Heart left ventricle (tissue), 16 donors: Measurements from ENCODE around the gene C2CD4B. TPM values are rescaled to one million over a fixed set of nuclear protein-coding genes. Genes with fewer than 3 reads are reported as not detected.

Experiments used
- ATAC-seq, 4 donors: fragments of 200-7000 bp; cut with Tn5 transposase; one replicate each; pipeline ENCODE4 v1.9.1; 2020 to 2022; ENCODE audit warnings: moderate library complexity in 4 of 4, mild to moderate bottlenecking in 3 of 4, moderate number of reproducible peaks in 1 of 4
- DNase-seq, 5 donors: peaks; one replicate each; pipeline ENCODE4 v3.0.0-alpha.2; 2020
- H3K27ac ChIP-seq, 12 donors: fragments of 200-600 bp; sonication (generic) in 4 of 12; one replicate each; pipeline versions ENCODE4 v1.5.0 to v1.8.0; 2016 to 2022; ENCODE audit warnings: mild to moderate bottlenecking in 2 of 12
- H3K27me3 ChIP-seq, 9 donors: fragments of 200-600 bp; sonication (generic) in 2 of 9; one replicate each; pipeline versions ENCODE4 v1.5.1 to v1.8.0; 2016 to 2022; ENCODE audit warnings: mild to moderate bottlenecking in 3 of 9
- H3K36me3 ChIP-seq, 9 donors: fragments of 200-600 bp; sonication (generic) in 2 of 9; one replicate each; pipeline versions ENCODE4 v1.5.0 to v1.8.0; 2018 to 2022; ENCODE audit warnings: mild to moderate bottlenecking in 2 of 9
- H3K4me1 ChIP-seq, 12 donors: fragments of 200-600 bp; sonication (generic) in 4 of 12; one replicate each; pipeline versions ENCODE4 v1.5.0 to v1.8.0; 2016 to 2022; ENCODE audit warnings: mild to moderate bottlenecking in 3 of 12
- H3K4me3 ChIP-seq, 12 donors: fragments of 200-600 bp; sonication (generic) in 4 of 12; one replicate each; pipeline versions ENCODE4 v1.5.0 to v1.8.0; 2017 to 2022; ENCODE audit warnings: mild to moderate bottlenecking in 9 of 12, moderate library complexity in 4 of 12
- H3K9me3 ChIP-seq, 12 donors: fragments of 200-600 bp; sonication (generic) in 4 of 12; one replicate each; pipeline versions ENCODE4 v1.5.0 to v1.8.0; 2016 to 2022; ENCODE audit warnings: mild to moderate bottlenecking in 1 of 12
- POLR2A ChIP-seq, 2 donors: fragments of 450-650 bp; IDR thresholded peaks; one replicate each; pipeline ENCODE4 v1.6.1; 2017; ENCODE audit warnings: antibody characterized with exemption in 2 of 2, mild to moderate bottlenecking in 2 of 2, moderate library complexity in 2 of 2
- WGBS, 4 donors: extraction: QIAGEN DNeasy Blood & Tissue Kit in 2 of 4; methylation state at CpG; one replicate each; pipeline versions ENCODE4 v1.1.5 to v1.1.7; 2013 to 2018; 5-methylcytosine and 5-hydroxymethylcytosine counted together
- intact Hi-C, 10 donors: fragments of 100-400 bp; cut with DNase I; formaldehyde crosslinking; loops; one replicate each; pipeline versions ENCODE4 v1.11.1 to v1.14.2; 2022
- polyA plus RNA-seq, 2 donors: library from polyadenylated mRNA; stranded (reverse); fragments of 200-250 nt; gene quantifications; one replicate each; pipeline ENCODE4 v1.2.3, GENCODE V29; 2013
- total RNA-seq, 9 donors: library from RNA; depleted of rRNA in 2 of 9; stranded (reverse); fragments of >200 nt in 2 of 9; fragmentation: NEBNext Ultra II Directional in 3 of 9; extraction: Animal tissue kit (Norgen Biotek cat#: 25700) in 3 of 9; gene quantifications; one replicate each; pipeline versions ENCODE4 v1.1.0 to v1.2.4, GENCODE V29; 2016 to 2023
- TF ChIP-seq, protein P1 (sequence below), 12 donors: fragments of 200-600 bp; sonication (generic) in 4 of 12; IDR thresholded peaks; one replicate each; pipeline versions ENCODE4 v1.5.0 to v1.8.0; 2018 to 2022; ENCODE audit warnings: antibody characterized with exemption in 12 of 12, mild to moderate bottlenecking in 5 of 12
- donor health status: ischemic (EF 13 %, LVEDD 7.1; RV severe dilation, severe dysfunction).
- donor health status: healthy with polysubstance abuse.
- donor health status: DM: no; HTN: yes; CAD: no.
- donor health status: DM: no; HTN: no; CAD: no.
- donor health status: ischemic (EF 25% LVEDD 6.9; RV normal size, moderate dysfunction).
- donor health status: ischemic (EF 25% LVEDD 5.7; RV mildly dilated, moderate dysfunction).
- donor health status: healthy.
- donor health status: DM: yes; HTN: yes; CAD: no.
- donor health status: ischemic (EF 35%, LVEDD 5.7; RV mildly dilated, moderate dysfunction).
- donor health status: nonischemic (EF 11% LVEDD 7.7; RV severe dilation, severe dysfunction).
- donor health status: DM: yes; HTN: yes; CAD: no.
- donor health status: PGD.
- donor health status: ischemic (EF 29% LVEDD 5.4; RV normal size, mild dysfunction).
- donor health status: nonischemic (EF 23%, LVEDD 6.1; RV moderate dilation, normal function).

Gene C2CD4B
- total and polyA plus RNA-seq, 11 donors: 0.65 to 8.4 (median 2.0) TPM

DNA sequence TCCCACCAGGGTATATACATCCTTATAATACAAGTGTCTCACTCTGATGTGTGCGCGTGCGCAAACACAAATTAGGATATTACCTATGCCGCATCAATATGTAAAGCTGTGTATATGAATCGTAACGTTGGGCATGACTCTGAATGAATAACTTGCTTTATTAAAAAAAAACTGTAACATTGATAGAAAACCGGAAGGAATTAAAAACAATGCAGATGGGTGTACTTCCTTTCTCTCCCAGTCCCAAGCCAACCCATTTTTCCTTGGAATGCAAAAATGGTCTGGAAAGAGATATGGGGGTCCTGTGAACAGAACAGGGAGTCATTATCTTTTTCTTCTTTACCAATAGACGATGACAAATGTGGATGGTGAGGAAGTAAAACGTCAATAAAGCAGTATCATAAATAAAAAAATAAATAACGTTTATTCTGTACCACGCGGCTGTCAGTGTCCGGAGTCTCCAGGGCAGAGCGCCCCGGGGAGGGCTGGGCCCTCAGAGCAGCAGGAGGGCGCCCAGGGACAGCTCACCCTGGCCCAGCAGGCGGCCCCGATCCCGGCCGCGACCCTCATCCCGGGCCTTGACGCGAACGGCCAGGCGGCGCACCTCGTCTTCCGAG lies 1.6 kb downstream of the C2CD4B start:
- 20 to 24% (median 21%) methylated on average over 27 to 29 of the region's 29 CpGs for WGBS, 4 donors
- ATAC-seq (peak in 2 of 4 donors; percentile 12 to 34), DNase-seq (no peak)
- H3K27ac ChIP-seq: peak overlapping the region; percentile 61 to 83 (median 78)
- intact Hi-C loops: loop anchor here in 3 of 10 donors (2.0 to 10.0 kb wide), 4 partner anchors 36 to 96 kb away; partner anchors contain the start of gene C2CD4A (in 1 of the 3)
- H3K36me3 ChIP-seq: no peaks in the 10 kb centered on the region
- peaks cover 0 to under 1% (median 0%) of the 10 kb centered on the region in 12 donors for H3K9me3 ChIP-seq
- H3K27me3 ChIP-seq: peaks cover 0 to 66% (median 28%) of the 10 kb centered on the region in 9 donors
- TF ChIP-seq, protein P1, sequence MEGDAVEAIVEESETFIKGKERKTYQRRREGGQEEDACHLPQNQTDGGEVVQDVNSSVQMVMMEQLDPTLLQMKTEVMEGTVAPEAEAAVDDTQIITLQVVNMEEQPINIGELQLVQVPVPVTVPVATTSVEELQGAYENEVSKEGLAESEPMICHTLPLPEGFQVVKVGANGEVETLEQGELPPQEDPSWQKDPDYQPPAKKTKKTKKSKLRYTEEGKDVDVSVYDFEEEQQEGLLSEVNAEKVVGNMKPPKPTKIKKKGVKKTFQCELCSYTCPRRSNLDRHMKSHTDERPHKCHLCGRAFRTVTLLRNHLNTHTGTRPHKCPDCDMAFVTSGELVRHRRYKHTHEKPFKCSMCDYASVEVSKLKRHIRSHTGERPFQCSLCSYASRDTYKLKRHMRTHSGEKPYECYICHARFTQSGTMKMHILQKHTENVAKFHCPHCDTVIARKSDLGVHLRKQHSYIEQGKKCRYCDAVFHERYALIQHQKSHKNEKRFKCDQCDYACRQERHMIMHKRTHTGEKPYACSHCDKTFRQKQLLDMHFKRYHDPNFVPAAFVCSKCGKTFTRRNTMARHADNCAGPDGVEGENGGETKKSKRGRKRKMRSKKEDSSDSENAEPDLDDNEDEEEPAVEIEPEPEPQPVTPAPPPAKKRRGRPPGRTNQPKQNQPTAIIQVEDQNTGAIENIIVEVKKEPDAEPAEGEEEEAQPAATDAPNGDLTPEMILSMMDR (IDR thresholded peaks at IDR 0.05): peak in 1 of 12 donors; percentile 6
- TF ChIP-seq POLR2A (IDR thresholded peaks at IDR 0.05): no peak
- peaks cover 0 to 23% (median 8%) of the 10 kb centered on the region in 12 donors for H3K4me1 ChIP-seq
- peak overlapping the region; percentile 41 to 73 (median 57) for H3K4me3 ChIP-seq

DNA sequence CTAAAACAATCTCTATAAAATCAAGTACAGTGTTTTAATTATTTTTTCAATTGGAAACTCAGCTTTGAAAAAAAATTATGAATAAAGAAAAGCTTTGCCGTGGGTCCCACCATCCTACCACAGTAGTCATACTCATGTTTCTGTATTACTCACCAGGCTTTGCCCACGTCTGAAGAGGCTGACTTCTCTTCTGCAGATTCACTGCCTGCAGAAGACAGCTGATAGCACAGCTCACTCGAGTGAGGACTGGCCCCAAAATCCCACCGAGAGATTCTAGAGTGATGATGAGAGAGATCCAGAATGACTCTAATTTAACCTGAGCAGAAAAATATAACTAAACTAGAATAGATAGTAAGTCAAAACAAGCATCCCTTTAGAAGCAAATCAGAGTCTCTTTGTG lies 11.9 kb downstream of the C2CD4B start:
- ATAC-seq: no peak
- H3K27me3 ChIP-seq: peaks cover 0 to 4% (median 0%) of the 10 kb centered on the region in 9 donors
- DNase-seq: no peak
- no peak for TF ChIP-seq POLR2A (IDR thresholded peaks at IDR 0.05)
- TF ChIP-seq, protein P1 (IDR thresholded peaks at IDR 0.05): no peak
- H3K27ac ChIP-seq: no peak overlapping the region
- H3K36me3 ChIP-seq: no peaks in the 10 kb centered on the region
- H3K9me3 ChIP-seq: peaks cover 0 to 7% (median 0%) of the 10 kb centered on the region in 12 donors
- no peaks in the 10 kb centered on the region for H3K4me1 ChIP-seq
- WGBS, 4 donors: 63 to 82% (median 76%) methylated on average over 4 of the region's 4 CpGs
- no peak overlapping the region for H3K4me3 ChIP-seq
- intact Hi-C loops: no loop called here

DNA sequence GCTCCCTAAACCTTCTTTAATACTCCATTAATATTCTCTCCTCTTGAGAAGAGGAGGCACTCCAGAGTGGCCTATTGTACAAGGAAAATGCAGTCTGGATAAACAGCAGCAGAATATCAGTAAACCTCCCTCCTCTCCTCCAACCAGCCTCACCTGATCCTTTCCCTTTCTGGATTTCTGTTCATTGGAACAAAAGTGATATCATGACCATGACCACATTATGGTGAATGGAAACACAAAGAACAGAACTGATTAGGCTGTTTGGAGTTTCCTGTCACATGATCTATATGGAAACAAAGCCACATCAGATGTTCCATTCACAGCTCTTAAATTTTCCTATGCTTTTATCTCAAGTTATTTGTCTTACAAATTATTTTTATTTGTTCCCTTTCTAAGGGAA lies 14.6 kb downstream of the C2CD4B start:
- Histone ChIP-seq H3K27ac (no peak overlapping the region), H3K4me3 (no peak overlapping the region), H3K27me3 (no peaks in the 10 kb centered on the region), H3K36me3 (no peaks in the 10 kb centered on the region), H3K4me1 (no peaks in the 10 kb centered on the region), H3K9me3 (no peaks in the 10 kb centered on the region)
- no peak for ATAC-seq
- intact Hi-C loops: no loop called here
- DNase-seq: no peak
- TF ChIP-seq, protein P1 (IDR thresholded peaks at IDR 0.05): no peak
- no peak for TF ChIP-seq POLR2A (IDR thresholded peaks at IDR 0.05)

DNA sequence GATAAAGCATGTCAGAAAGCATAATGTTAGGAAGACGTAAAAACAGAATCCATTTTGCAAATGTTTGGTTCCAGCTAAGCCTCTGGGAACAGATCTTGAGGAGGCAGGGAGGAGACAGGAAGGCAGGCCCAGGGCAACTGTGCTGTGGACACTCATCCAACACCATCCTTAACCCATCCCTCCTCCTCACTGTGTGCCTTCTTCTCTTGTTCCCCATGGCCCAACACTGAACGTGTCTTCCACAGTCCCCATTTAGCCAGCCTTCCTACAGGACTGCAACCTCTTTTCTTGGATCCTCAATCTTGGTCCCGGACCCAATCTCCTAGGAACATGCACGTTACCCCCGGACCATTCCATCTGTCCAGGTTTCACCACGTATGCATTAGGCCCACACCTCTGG lies 15.4 kb downstream of the C2CD4B start:
- Histone ChIP-seq H3K27ac (no peak overlapping the region), H3K4me1 (no peaks in the 10 kb centered on the region), H3K4me3 (no peak overlapping the region), H3K27me3 (no peaks in the 10 kb centered on the region), H3K9me3 (no peaks in the 10 kb centered on the region), H3K36me3 (no peaks in the 10 kb centered on the region)
- ATAC-seq: no peak
- 91 to 98% (median 94%) methylated on average over 6 of the region's 6 CpGs for WGBS, 4 donors
- no peak for DNase-seq
- intact Hi-C loops: no loop called here
- TF ChIP-seq, protein P1 (IDR thresholded peaks at IDR 0.05): no peak
- TF ChIP-seq POLR2A (IDR thresholded peaks at IDR 0.05): no peak
